Panc1 (cell line): Measurements from ENCODE around the gene SLC27A2. TPM values are rescaled to one million over a fixed set of nuclear protein-coding genes. Genes with fewer than 3 reads are reported as not detected.

Experiments used
- ATAC-seq: fragments of 200-7000 bp; cut with Tn5 transposase; 2 replicates; pipeline ENCODE4 v1.9.1; 2020; ENCODE audit warnings: mild to moderate bottlenecking, moderate library complexity
- BruUV-seq: library from RNA; stranded (reverse); fragments of 400-500 nt; replicated peaks from 2 replicates; lab custom pipeline; 2021; lab: Mats Ljungman, UMichigan
- CTCF ChIA-PET: fragments of 300-600 bp; sonication (Branson Sonifier 250); formaldehyde crosslinking; loops from one replicate; lab custom pipeline; 2022; ENCODE audit warnings: antibody characterized with exemption; lab: Charles Lee
- POLR2A ChIA-PET: fragments of 300-600 bp; sonication (Branson Sonifier 250); formaldehyde crosslinking; loops from one replicate; lab custom pipeline; 2022; ENCODE audit warnings: antibody characterized with exemption; lab: Charles Lee
- DNase-seq: peaks from one replicate; pipeline ENCODE4 v3.0.0-alpha.2; 2010; ENCODE audit warnings: low read depth, low spot score
- H3K27ac ChIP-seq: 2 replicates; pipeline ENCODE4 v1.5.1; 2011; ENCODE audit warnings: mild to moderate bottlenecking, low read length, inconsistent platforms
- H3K27me3 ChIP-seq: fragments of 200-500 bp; sonication (Bioruptor generic); 2 replicates; pipeline ENCODE4 v1.6.0; 2014; ENCODE audit warnings: low read length, inconsistent platforms; ENCODE audit not compliant: control insufficient read depth, insufficient read depth
- H3K36me3 ChIP-seq: fragments of 200-500 bp; sonication (Bioruptor generic); 2 replicates; pipeline ENCODE4 v1.5.1; 2014; ENCODE audit warnings: inconsistent platforms, mild to moderate bottlenecking, low read length, moderate library complexity; ENCODE audit not compliant: control insufficient read depth, insufficient read depth
- H3K4me1 ChIP-seq: 2 replicates; pipeline ENCODE4 v1.5.1; 2011; ENCODE audit warnings: inconsistent platforms, mild to moderate bottlenecking, low read length, moderate library complexity; ENCODE audit not compliant: control insufficient read depth, insufficient read depth
- H3K4me3 ChIP-seq, 2 experiments: 2 replicates each; pipeline ENCODE4 v1.5.1; 2011 to 2012; ENCODE audit warnings: low read depth in 2 of 2, low read length in 2 of 2, mild to moderate bottlenecking in 2 of 2, inconsistent platforms in 1 of 2, moderate library complexity in 1 of 2
- H3K9me3 ChIP-seq: fragments of 200-500 bp; sonication (Bioruptor generic); 2 replicates; pipeline ENCODE4 v1.5.1; 2014; ENCODE audit warnings: low read depth, mild to moderate bottlenecking, inconsistent platforms, low read length, moderate library complexity; ENCODE audit not compliant: control insufficient read depth, insufficient read depth
- CTCF ChIP-seq: fragments of 450-650 bp; IDR thresholded peaks from 2 replicates; pipeline ENCODE4 v1.5.1; 2017; ENCODE audit warnings: mild to moderate bottlenecking
- POLR2AphosphoS5 ChIP-seq: IDR thresholded peaks from 2 replicates; pipeline ENCODE4 v1.6.1; 2012; ENCODE audit warnings: mild to moderate bottlenecking, low read depth, low read length, moderate library complexity
- REST ChIP-seq, 2 experiments: IDR thresholded peaks; 2 replicates each; pipeline ENCODE4 v1.6.1; 2011 to 2012; ENCODE audit warnings: low read depth in 2 of 2, control low read depth in 1 of 2, low read length in 1 of 2, mild to moderate bottlenecking in 1 of 2, moderate library complexity in 1 of 2; ENCODE audit not compliant: insufficient read depth in 1 of 2
- SIN3A ChIP-seq: IDR thresholded peaks from 2 replicates; pipeline ENCODE4 v1.6.1; 2012; ENCODE audit warnings: low read depth, mild to moderate bottlenecking, low read length, moderate library complexity, borderline replicate concordance; ENCODE audit not compliant: insufficient read depth
- TCF7L2 ChIP-seq: IDR thresholded peaks from 2 replicates; pipeline ENCODE4 v1.6.1; 2011; ENCODE audit warnings: mild to moderate bottlenecking, low read depth, low read length, inconsistent platforms
- in situ Hi-C: cut with HindIII; loops from 2 replicates; pipeline ENCODE4 v1.10.0; 2016; ENCODE audit warnings: low sequenced_read_pairs, low pct_unique_long_range_greater_than_20kb
- intact Hi-C: fragments of 100-400 bp; cut with micrococcal nuclease; formaldehyde crosslinking; loops from one replicate; pipeline ENCODE4 v1.10.0; 2022; ENCODE audit not compliant: unreplicated experiment
- total RNA-seq: library from RNA; stranded (reverse); gene quantifications from one replicate; pipeline ENCODE4 v1.2.1, GENCODE V29; 2021; ENCODE audit not compliant: unreplicated experiment

SLC27A2 gene
- total RNA-seq, 1 experiment from 2014 or later: 0.18 TPM

GRCh38 chr15:50261981-50262380 is 80.0 kb downstream of the SLC27A2 start:
- H3K27ac ChIP-seq: no peak overlapping the region
- no peak overlapping the region for H3K4me3 ChIP-seq
- no peaks in the 10 kb centered on the region for H3K9me3 ChIP-seq
- no peak for DNase-seq
- CTCF ChIA-PET: interaction anchor here (0.6 kb wide), 1 partner anchor 110 kb away, joined by 8 read pairs; no protein-coding TSS in a partner anchor
- in situ Hi-C loops: no loop called here
- H3K4me1 ChIP-seq: no peaks in the 10 kb centered on the region
- POLR2A ChIA-PET: no interaction called here
- no peaks in the 10 kb centered on the region for H3K36me3 ChIP-seq
- ATAC-seq: no peak
- TF ChIP-seq POLR2AphosphoS5 (no peak), TCF7L2 (no peak), CTCF (no peak), REST (IDR thresholded peaks at IDR 0.05; ENCODE audit: insufficient read depth in 1 of 2, low read depth in 2 of 2, low read length in 1 of 2) (no peak), SIN3A (no peak)
- H3K27me3 ChIP-seq: peaks cover 9% of the 10 kb centered on the region
- no TSS peak for BruUV-seq
- intact Hi-C loops: no loop called here

- H3K9me3 ChIP-seq: no peaks in the 10 kb centered on the region
- POLR2A ChIA-PET: no interaction called here
- H3K4me3 ChIP-seq: no peak overlapping the region
- no peaks in the 10 kb centered on the region for H3K36me3 ChIP-seq
- H3K27ac ChIP-seq: no peak overlapping the region
- in situ Hi-C loops: no loop called here
- TF ChIP-seq REST (IDR thresholded peaks at IDR 0.05; ENCODE audit: insufficient read depth in 1 of 2, low read depth in 2 of 2, low read length in 1 of 2) (no peak), SIN3A (no peak), CTCF (no peak), POLR2AphosphoS5 (no peak), TCF7L2 (no peak)
- ATAC-seq (no peak), DNase-seq (no peak)
- no TSS peak for BruUV-seq
- H3K4me1 ChIP-seq: no peaks in the 10 kb centered on the region
- CTCF ChIA-PET: interaction anchor here (0.6 kb wide), 1 partner anchor 111 kb away, joined by 8 read pairs; no protein-coding TSS in a partner anchor
- peaks cover 8% of the 10 kb centered on the region; the same call in 1 of the 2 replicates for H3K27me3 ChIP-seq
- intact Hi-C loops: no loop called here
These were observed 80.5 kb downstream of the SLC27A2 start for GRCh38 chr15:50262533-50262932.
